ENCODE results near the gene RNFT2. TPM values are rescaled to one million over a fixed set of nuclear protein-coding genes. Genes with fewer than 3 reads are reported as not detected.
A peak's percentile ranks its signal among the peaks of the same experiment; 100 is the strongest.

RNFT2 gene
- total RNA-seq (2014; rRNA removed; shearing (Covaris generic)), result 5.3 and 7.8 TPM in 2 replicates

DNA sequence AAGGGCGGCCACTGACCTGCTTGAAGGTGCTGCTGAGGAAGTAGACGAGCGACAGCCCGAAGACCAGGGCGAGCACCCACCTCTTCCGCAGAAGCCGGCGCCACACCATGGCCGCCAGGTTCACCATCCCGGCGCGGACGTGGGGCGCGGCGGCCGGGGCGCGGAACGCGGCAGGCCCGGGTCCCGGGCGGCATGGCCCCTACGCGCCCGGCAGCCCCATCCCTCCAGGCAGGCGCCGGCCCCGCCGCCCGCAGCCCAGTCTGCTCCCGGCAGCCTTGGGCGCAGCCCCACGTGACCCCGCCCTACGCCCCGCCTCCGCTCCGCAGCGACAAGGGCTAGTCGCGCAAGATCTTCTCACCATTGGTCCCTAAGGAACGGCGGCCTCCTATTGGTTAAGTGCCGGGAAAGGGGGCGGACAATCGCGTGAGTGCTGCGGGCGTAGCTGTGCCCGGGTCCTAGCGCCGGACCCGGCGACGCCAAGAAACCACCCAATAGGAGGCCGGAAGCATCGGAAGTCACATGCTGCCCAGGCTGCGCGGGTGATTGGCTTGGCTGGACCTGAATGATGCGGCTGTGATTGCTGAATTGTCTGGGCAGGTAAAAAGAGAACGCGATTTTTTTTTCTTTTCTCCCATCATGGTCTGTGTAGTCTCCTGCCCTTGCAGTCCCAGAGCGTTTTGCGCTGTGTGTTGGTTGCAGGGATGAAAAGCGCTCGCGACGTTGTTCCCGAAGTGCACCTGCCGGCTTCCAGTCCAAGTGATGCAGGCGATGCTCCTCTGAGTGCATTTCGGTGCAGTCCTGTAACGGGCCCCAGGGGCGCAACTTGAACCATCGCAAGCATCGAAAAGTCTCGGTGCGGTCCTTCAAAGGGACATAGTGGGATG lies at the start of gene RNFT2, which contains the start of gene SPRING1:
Gene RNFT2 (plus strand): TSS at position 542 of the 884 bp plus-strand sequence. CDS start 2,183 bp downstream, outside the sequence.
Gene SPRING1 (minus strand): TSS at position 296 of the 884 bp plus-strand sequence. CDS start 169 bp downstream, at position 127.
- in situ Hi-C loops (cut with HindIII; ENCODE audit: low sequenced_read_pairs), result no loop called here
- peak; percentile 99 for DNase-seq (ENCODE audit: low spot score)

GRCh38 chr12:116689521-116689920 lies 48.6 kb upstream of the RNFT2 start:
- in situ Hi-C loops (cut with HindIII; ENCODE audit: low sequenced_read_pairs), result no loop called here
- no peak for DNase-seq (ENCODE audit: low spot score)

GRCh38 chr12:116689979-116690744 lies 48.0 kb upstream of the RNFT2 start:
- no peak for DNase-seq (ENCODE audit: low spot score)
- in situ Hi-C loops (cut with HindIII; ENCODE audit: low sequenced_read_pairs), result no loop called here

DNA sequence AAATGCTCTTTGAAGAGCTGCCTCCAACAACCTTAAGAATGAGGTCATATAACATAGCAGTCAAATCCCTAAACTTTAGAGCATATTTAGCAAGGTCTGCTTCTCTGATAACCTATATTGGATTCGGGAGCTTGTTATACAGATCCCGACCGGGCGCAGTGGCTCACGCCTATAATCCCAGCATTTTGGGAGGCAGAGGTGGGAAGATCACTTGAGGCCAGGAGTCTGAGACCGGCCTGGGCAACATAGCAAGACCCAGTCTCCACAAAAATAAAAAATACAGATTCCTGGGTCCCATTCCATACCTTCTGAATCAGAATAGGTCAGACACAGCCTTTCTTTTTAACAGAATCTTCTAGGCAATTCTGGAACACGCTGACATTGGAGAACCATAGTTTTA lies 46.9 kb upstream of the RNFT2 start:
- in situ Hi-C loops (cut with HindIII; ENCODE audit: low sequenced_read_pairs), result no loop called here
- DNase-seq (ENCODE audit: low spot score), result no peak

DNA sequence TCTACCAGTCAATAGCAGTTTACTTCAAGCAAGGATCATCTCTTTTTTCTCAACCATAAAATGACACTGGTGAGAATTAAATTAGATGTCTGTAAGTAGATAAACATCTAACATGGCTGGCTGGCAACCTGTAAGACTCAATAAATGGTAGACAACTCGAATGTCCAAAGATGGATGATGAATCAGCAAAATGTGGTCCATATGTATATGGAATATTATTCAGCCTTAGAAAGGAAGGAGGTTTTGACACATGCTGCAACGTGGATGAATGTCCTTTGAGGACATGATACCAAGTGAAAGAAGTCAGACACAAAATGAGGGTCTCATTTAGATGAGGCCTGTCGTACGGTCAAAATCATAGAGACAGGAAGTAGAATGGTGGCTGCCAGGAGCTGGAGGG lies 46.5 kb upstream of the RNFT2 start:
- no peak for DNase-seq (ENCODE audit: low spot score)
- in situ Hi-C loops (cut with HindIII; ENCODE audit: low sequenced_read_pairs), result no loop called here

GRCh38 chr12:116692605-116693004 lies 45.5 kb upstream of the RNFT2 start:
- in situ Hi-C loops (cut with HindIII; ENCODE audit: low sequenced_read_pairs), result no loop called here
- no peak for DNase-seq (ENCODE audit: low spot score)

DNA sequence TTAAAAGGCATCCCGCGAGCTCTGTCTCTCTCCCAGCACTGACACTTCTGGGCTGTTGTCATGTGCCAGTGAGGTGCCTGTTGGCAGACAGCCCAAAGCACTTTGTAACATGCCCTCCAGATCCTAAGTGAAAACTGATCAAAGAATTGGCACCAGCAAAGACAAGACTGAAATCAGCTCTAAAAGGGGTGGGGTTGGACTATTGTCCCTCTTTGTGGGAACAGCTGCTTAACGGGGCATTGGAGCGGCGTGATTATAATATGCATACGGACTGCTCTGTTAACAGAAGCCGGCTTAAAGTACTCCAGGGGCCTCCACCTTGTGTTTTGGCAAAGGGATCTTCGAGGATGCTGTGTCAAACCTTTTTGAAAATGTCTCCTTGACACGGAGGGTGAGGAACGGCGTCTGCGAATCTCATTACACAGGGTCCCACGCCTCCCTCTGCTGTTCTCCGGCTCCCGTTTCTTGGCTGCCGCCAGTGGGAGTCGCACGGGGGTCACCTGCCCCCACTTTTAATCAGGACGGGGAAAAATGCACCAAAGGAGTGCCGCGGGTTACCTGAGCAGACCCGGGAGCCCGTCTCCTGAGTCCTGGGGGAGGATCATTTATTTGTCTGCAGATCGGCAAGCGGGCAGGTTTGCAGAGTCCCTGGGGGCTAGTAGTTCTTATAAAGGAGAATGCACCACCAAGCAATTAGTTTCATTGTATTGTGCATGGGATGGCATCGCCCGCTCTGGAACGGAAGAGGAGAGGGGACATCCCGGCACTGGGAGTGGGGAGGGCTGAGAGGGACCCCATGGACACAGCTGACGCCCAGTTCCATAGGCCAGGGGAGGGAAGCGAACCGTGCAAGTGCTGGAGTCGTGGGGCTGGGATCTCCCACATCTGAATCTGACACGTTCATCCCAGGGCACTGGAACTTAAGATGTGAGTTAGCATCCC lies 44.6 kb upstream of the RNFT2 start:
- in situ Hi-C loops (cut with HindIII; ENCODE audit: low sequenced_read_pairs), result no loop called here
- DNase-seq (ENCODE audit: low spot score), result peak; percentile 38

GRCh38 chr12:116694653-116695463 lies 43.3 kb upstream of the RNFT2 start:
- in situ Hi-C loops (cut with HindIII; ENCODE audit: low sequenced_read_pairs), result no loop called here

DNA sequence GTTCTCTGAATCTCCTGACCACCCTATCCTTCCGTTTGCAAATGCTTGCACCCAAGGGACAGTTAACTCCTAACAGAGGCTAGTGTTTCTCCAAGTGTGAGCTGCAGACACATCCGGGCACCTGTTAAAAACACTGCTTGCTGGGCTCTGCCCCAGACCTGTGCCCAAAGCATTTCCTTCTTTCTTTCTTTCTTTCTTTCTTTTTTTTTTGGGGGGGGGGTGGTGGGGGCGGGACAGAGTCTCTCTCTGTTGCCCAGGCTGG lies 42.7 kb upstream of the RNFT2 start:
- DNase-seq (ENCODE audit: low spot score), result no peak
- in situ Hi-C loops (cut with HindIII; ENCODE audit: low sequenced_read_pairs), result no loop called here

More at GRCh38 chr12:116694653-116695463, 43.3 kb upstream of the RNFT2 start:
- DNase-seq (ENCODE audit: low spot score), result peak; percentile 52

GRCh38 chr12:116697305-116697704 lies 40.8 kb upstream of the RNFT2 start:
- in situ Hi-C loops (cut with HindIII; ENCODE audit: low sequenced_read_pairs), result no loop called here
- peak; percentile 47 for DNase-seq (ENCODE audit: low spot score)

- no peak for DNase-seq (ENCODE audit: low spot score)
- in situ Hi-C loops (cut with HindIII; ENCODE audit: low sequenced_read_pairs), result no loop called here
Measured at GRCh38 chr12:116697716-116698115, 40.4 kb upstream of the RNFT2 start.

DNA sequence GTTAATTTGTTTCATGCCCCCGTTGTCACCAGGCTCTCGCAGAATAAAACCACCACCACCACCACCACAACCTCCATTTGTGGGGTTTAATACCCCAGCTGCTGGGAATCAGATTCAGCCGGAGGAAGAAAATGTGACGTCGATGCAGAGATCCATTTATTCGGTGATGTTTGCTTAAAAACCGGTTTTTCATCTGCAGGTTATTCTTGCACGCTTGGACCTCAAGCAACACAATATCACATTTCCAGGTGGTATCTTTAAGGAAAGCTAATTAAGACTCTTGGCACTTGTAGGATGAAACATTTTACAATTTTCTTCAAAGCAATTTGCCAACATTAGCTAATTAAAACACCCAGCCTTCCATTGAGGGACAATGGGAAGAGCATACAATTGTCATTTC lies 40.0 kb upstream of the RNFT2 start:
- in situ Hi-C loops (cut with HindIII; ENCODE audit: low sequenced_read_pairs), result no loop called here
- DNase-seq (ENCODE audit: low spot score), result no peak

DNA sequence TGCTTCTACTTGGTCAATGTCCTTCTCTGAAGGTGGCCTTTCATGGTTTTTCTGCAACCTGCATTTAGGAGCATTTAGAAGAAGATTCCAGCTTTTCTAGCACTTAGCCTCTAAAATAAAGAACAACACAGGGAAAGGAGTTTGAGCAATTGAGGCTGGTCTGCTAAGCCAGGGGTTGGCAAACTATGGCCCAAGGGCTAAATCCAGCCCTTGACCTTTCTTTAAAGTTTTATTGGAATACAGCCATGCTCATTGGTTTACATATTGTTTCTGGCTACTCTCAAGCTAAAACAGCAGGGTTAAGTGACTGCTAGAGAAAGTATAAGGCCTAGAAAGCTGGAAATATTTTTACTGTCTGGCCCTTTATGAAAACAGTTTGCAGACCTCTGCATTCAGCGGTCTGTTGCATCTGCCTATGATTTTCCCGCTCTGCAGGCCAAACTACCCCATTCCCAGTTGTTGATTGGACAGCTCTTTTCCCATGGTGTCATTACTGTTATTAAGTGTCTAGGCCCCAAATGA lies 39.5 kb upstream of the RNFT2 start:
- in situ Hi-C loops (cut with HindIII; ENCODE audit: low sequenced_read_pairs), result no loop called here
- DNase-seq (ENCODE audit: low spot score), result no peak

DNA sequence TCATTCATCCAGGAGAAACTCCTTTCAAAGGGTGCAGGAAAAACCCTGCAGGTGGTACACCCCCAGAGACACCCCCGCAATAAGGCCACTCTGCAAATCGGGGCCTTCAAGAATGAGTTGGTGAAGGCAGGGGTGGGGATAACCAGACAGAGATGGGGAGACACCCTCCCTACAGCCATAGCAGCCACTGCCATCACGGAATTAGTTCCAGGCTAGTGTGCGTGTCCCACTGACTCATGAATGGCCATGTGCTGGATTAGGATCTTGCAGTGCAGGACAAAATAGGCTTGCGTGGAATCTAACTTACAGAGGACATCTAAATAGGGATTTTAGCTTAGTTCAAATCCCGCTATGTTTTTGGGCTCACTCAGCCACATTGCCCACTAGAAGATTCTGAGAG lies 38.0 kb upstream of the RNFT2 start:
- in situ Hi-C loops (cut with HindIII; ENCODE audit: low sequenced_read_pairs), result loop anchor here (25.0 kb wide), 1 partner anchor 312 kb away; no protein-coding TSS in a partner anchor
- DNase-seq (ENCODE audit: low spot score), result no peak

GRCh38 chr12:116701432-116701831 lies 36.7 kb upstream of the RNFT2 start:
- in situ Hi-C loops (cut with HindIII; ENCODE audit: low sequenced_read_pairs), result loop anchor here (25.0 kb wide), 1 partner anchor 311 kb away; no protein-coding TSS in a partner anchor

GRCh38 chr12:116703214-116703795 lies 34.8 kb upstream of the RNFT2 start:
- DNase-seq (ENCODE audit: low spot score), result peak; percentile 79
- in situ Hi-C loops (cut with HindIII; ENCODE audit: low sequenced_read_pairs), result loop anchor here (25.0 kb wide), 1 partner anchor 309 kb away; no protein-coding TSS in a partner anchor

More at GRCh38 chr12:116701432-116701831, 36.7 kb upstream of the RNFT2 start:
- DNase-seq (ENCODE audit: low spot score), result no peak

- in situ Hi-C loops (cut with HindIII; ENCODE audit: low sequenced_read_pairs), result loop anchor here (25.0 kb wide), 1 partner anchor 305 kb away; no protein-coding TSS in a partner anchor
Measured at GRCh38 chr12:116707751-116708150, 30.4 kb upstream of the RNFT2 start.

More at GRCh38 chr12:116707751-116708150, 30.4 kb upstream of the RNFT2 start:
- no peak for DNase-seq (ENCODE audit: low spot score)

All from G401 (cell line).